GM06990 (cell line): ENCODE results near the gene CHRM3.

Source experiments
- DNase-seq: peaks from one replicate; pipeline ENCODE4 v3.0.0-alpha.2; 2011; ENCODE audit not compliant: insufficient read length; ENCODE audit errors: extremely low read depth
- H3K27me3 ChIP-seq: replicated peaks from 2 replicates; pipeline ENCODE4 v1.6.0; 2011; ENCODE audit warnings: low read length; ENCODE audit not compliant: control insufficient read depth, insufficient read depth
- H3K36me3 ChIP-seq: 2 replicates; pipeline ENCODE4 v1.5.1; 2011; ENCODE audit warnings: low read length; ENCODE audit not compliant: control insufficient read depth, insufficient read depth
- H3K4me3 ChIP-seq: replicated peaks from 2 replicates; pipeline ENCODE4 v1.5.1; 2011; ENCODE audit warnings: low read depth, mild to moderate bottlenecking, control low read depth, low read length
- TF ChIP-seq, protein P1 (sequence below): IDR thresholded peaks from 2 replicates; pipeline ENCODE4 v1.5.1; 2011; ENCODE audit warnings: low read length, control low read depth, mild to moderate bottlenecking, inconsistent platforms; ENCODE audit not compliant: insufficient read depth, poor library complexity, severe bottlenecking

The CHRM3 gene

DNA sequence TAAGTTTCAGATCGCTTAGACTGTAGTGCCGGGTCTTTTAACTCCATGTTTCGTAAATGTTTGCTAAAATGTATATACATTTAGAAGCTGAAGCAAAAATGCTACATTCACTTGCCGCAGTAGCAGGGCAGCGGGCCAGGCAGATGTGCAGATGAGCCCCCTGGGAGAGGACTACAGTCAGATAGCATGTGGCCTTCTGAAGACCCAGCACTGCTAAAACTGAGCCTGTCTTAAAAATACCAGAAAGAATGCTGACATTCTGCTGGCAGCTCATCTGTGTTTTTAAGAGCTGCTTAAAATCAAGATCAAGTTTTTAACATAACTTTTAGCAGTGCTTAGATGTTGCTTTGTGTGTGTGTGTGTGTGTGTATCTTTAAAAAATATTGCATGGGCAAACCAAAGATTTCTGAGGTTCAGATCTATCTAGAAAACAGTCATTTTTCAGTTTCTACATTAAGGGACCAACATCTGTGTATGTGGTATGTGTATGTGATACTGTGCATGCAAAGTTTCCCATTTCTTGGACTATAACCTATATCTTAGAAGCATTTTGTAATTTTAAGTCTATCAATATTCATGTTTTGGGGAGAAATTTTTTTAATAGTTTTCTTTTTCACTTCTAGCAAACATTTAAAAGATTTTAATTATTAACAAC lies 31.7 kb downstream of the CHRM3 start:
- no peaks in the 10 kb centered on the region for H3K36me3 ChIP-seq
- DNase-seq: no peak
- H3K4me3 ChIP-seq: no peak overlapping the region
- no peaks in the 10 kb centered on the region for H3K27me3 ChIP-seq
- TF ChIP-seq, protein P1, sequence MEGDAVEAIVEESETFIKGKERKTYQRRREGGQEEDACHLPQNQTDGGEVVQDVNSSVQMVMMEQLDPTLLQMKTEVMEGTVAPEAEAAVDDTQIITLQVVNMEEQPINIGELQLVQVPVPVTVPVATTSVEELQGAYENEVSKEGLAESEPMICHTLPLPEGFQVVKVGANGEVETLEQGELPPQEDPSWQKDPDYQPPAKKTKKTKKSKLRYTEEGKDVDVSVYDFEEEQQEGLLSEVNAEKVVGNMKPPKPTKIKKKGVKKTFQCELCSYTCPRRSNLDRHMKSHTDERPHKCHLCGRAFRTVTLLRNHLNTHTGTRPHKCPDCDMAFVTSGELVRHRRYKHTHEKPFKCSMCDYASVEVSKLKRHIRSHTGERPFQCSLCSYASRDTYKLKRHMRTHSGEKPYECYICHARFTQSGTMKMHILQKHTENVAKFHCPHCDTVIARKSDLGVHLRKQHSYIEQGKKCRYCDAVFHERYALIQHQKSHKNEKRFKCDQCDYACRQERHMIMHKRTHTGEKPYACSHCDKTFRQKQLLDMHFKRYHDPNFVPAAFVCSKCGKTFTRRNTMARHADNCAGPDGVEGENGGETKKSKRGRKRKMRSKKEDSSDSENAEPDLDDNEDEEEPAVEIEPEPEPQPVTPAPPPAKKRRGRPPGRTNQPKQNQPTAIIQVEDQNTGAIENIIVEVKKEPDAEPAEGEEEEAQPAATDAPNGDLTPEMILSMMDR: no peak

DNA sequence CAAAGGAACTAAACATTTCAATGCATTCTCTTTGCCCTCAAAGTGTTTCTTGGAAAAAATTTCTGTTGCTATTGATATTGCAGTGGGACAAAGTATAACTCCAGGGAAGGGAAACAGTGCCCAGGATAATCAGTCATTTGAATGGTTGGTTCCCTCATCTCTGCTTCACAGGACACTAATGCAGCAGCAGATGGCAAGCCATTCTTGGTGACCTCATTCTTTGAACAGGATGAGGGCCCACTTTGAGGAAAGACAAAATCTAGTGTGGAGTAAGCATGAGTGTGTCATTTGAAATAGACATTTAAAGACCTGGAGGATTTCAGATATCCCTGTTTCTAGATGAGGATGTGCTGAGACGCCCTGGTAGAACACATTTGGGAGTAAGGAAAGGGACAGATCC lies 32.3 kb downstream of the CHRM3 start:
- DNase-seq: no peak
- TF ChIP-seq, protein P1: no peak
- H3K27me3 ChIP-seq: no peaks in the 10 kb centered on the region
- no peak overlapping the region for H3K4me3 ChIP-seq
- no peaks in the 10 kb centered on the region for H3K36me3 ChIP-seq

- no peak for DNase-seq
- Histone ChIP-seq H3K4me3 (no peak overlapping the region), H3K36me3 (no peaks in the 10 kb centered on the region), H3K27me3 (no peaks in the 10 kb centered on the region)
- TF ChIP-seq, protein P1: no peak
Observed at GRCh38 chr1:239421811-239422210, 35.4 kb downstream of the CHRM3 start.

- Histone ChIP-seq H3K4me3 (no peak overlapping the region), H3K36me3 (no peaks in the 10 kb centered on the region), H3K27me3 (no peaks in the 10 kb centered on the region)
- TF ChIP-seq, protein P1: no peak
- DNase-seq: no peak
Observed at GRCh38 chr1:239422818-239423217, 36.5 kb downstream of the CHRM3 start.

GRCh38 chr1:239426821-239427475 lies 40.6 kb downstream of the CHRM3 start:
- TF ChIP-seq, protein P1: no peak
- no peak overlapping the region for H3K4me3 ChIP-seq
- H3K27me3 ChIP-seq: no peaks in the 10 kb centered on the region
- H3K36me3 ChIP-seq: no peaks in the 10 kb centered on the region
- DNase-seq: no peak
